NCI-H128 (cell line): ENCODE data around the gene MAP2K4.

Experiments
- DNase-seq: peaks from one replicate; lab custom pipeline; 2025; ENCODE audit not compliant: unreplicated experiment; lab: John Stamatoyannopoulos, UW

The MAP2K4 gene

GRCh38 chr17:12037970-12038369 lies 17.3 kb downstream of the MAP2K4 start:
- DNase-seq, result no peak

DNA sequence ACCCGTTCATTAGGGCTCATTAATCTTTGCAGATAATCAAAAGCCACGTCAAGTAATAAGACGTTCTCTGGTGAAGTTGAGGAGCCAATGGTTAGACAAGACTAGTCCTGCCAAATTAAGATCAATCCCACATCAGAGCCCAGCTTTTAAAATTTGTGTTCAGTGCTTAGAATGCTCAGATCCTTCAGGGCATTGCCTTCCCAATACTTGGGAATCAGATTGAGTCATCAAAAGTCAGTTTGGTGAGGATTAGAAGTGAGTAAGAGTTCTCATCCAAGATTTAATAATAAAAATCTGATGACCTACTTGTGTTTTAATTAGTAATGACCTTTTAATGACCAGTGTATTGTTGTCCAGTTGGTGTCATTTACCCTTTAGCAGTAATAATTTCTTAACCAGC lies 19.8 kb downstream of the MAP2K4 start:
- DNase-seq, result no peak

DNA sequence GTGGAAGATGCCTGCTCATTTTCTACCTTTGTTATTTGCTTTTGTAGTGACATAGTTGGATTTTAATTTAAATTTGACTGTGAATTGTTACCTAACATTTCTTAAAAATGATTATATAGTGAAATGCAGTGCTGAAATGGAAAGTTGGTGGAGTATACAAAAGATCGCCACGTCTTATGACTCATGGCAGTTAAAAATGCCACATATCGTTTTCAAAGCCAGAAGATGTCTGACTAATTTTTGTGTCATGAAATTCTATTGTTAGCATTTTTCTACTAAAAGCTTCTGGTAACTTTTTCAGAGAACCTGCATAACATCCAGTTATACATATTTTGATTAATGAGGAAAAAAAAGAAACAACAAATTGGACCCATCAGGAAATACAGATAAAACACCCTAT lies 20.6 kb downstream of the MAP2K4 start:
- no peak for DNase-seq

- no peak for DNase-seq
Measured at GRCh38 chr17:12043702-12044101, 23.0 kb downstream of the MAP2K4 start.

DNA sequence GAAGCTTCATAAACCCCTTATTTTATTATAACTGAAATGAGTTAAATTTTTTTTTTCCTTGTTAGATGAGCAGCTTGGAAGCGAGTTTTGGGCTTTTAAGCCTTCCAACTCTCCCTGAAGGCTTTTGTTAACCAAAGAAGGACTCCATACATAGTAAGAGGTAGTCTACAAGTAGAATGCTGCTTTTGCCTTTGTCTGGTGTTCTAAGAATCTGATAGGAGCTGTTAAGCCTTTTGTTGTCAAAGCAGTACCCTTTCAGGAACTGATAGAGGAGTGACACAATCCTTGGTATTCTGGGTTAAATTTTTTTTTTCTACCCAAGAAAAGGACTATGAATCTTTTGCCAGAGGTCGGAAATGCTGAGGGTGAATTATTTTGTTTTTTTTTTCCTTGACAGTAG lies 26.1 kb downstream of the MAP2K4 start:
- no peak for DNase-seq

GRCh38 chr17:12047681-12048376 lies 27.2 kb downstream of the MAP2K4 start:
- DNase-seq, result no peak

GRCh38 chr17:12048843-12049473 lies 28.3 kb downstream of the MAP2K4 start:
- DNase-seq, result no peak

- DNase-seq, result no peak
Measured at GRCh38 chr17:12050646-12051225, 30.1 kb downstream of the MAP2K4 start.

DNA sequence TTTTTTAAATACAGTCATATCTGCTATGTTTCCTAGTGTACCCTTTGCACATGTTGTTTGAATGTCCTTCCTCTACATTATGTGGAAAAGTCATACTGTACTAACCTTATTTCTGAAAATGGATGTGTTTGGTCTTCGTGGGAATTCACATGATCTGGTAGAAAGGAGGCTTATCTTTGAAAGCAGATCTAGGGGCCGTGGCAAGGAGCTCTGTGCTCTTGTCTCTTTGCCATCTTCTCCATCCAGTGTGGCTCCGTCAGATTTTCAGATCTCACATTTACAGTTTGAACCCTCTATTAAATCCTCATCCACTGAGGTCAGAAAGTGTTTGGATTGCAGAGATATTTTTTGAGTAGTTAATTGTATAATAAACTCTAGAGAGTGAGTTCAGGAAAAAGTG lies 32.9 kb downstream of the MAP2K4 start:
- no peak for DNase-seq

DNA sequence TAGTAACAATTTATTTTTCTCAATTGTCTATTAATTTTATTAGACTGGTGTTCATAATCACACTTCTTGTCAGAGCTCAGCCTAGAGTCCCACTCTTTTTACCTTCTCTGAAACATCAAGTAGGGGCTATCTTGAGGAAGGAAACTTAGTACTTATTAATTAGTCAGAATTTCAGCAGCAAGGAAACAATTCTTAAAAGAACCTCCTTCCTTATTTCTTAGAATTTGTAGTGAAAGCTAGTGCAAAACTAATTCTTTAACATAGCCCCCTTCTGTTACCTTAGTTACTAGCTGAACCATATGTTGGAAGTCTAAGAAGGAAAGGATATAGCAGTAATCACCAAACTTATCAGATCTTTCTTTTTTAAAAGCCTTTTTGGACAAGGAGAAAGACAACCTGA lies 35.2 kb downstream of the MAP2K4 start:
- DNase-seq, result no peak

DNA sequence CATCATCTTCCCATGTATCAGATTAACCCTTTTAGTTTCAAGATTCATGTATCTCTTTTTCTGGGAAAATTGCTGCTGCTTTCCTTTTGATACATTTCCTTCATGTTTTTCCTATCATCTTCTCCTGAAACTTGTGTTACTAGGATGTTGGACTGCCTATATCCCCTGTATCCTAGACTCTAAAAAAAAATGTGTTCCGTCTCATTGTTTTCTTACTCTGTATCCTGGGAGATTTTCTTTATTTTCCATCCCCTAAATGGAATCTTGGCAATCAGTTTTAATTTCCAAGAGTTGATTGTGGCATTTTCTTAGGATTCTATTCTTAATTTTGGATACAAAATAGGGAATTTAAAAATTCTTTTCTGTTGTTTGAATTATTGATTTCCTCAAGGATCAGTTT lies 36.8 kb downstream of the MAP2K4 start:
- DNase-seq, result no peak

DNA sequence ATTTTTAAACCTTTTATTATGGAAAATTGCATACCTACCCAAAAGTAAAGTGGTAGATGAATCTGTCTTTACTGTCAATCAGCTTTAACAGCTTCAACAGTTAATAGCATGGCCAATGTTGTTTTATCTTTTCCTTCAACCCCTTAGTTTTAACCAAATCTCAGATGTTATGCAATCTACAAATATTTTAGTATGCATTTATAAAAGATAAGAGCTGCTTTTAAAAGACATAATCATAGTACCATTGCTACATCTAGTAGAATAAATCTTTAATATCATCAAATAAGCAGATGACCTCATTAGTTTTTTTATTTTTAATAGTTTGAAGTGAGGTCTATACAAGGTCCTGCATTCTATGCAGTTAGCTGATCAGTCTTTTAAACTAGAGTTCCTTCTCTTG lies 37.9 kb downstream of the MAP2K4 start:
- DNase-seq, result no peak

DNA sequence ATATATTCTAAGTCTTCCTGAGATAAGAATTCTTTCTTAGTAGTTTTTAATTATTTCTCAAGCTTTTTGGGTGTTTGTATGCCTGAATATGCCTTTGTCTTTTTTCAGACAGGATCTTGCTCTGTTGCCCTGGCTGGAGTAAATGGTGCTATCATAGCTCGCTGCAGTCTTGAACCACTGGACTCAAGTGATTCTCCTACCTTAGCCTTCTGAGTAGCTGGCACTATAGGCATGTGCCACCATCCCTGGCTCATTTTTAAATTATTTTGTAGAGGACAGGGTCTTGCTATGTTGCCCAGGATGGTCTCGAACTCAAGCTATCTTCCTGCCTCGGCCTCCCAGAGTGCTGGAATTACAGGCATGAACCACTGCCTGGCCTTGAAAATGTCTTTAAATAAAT lies 41.6 kb downstream of the MAP2K4 start:
- DNase-seq, result no peak

DNA sequence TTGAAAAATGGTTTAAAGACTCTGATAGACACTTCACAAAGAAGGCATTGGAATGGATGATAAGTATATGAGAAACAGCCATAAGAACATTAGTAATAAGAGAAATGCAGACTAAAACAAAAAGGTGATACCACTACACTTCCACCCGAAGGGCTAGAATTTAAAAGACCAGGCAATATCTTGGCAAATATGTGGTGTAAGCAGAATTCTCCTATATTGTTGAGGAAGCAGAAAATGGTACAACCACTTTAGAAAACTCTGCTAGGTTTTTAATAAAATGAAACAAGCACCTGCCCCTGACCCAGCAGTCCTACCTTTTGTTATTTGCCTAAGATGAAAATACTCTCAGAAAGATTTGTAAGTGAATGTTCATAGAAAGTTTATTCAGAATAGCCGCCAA lies 43.7 kb downstream of the MAP2K4 start:
- DNase-seq, result no peak

DNA sequence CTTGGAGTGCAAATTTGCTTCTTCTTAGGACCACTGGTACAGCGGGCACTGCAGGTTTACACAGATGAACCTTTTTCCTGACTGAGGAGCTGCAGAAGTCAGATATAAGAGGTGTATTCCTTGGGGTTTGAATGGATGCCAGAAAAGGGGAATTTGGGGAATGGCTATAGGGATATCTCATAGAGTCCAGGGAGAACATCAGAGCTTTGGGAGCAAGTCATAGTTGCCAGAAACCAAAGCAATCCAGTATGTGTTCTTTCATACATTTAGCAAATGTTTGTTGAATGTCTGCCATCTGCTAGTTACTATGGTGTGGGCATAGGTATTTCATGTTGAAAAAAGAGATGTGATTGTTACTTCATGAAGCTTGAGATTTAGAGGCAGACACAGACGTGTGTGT lies 46.8 kb downstream of the MAP2K4 start:
- no peak for DNase-seq

GRCh38 chr17:12068946-12069345 lies 48.3 kb downstream of the MAP2K4 start:
- no peak for DNase-seq

DNA sequence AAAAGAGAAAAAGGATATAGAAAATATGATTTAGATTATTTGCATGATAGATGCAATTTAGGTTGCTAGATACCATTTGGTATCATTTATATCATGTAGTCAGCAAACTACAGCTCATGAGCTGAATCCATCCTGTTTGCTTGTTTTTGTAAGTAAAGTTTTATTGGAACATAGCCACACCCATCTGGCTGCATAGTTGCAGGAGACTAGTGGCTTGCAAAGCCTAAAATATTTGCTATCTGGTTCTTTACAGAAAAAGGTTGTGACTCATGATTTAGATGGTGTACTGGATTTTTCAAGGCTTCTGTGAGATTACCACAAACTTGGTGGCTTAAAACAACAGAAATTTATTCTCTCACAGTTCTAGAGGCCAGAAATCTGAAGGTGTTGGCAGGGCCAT lies 49.9 kb downstream of the MAP2K4 start:
- no peak for DNase-seq

DNA sequence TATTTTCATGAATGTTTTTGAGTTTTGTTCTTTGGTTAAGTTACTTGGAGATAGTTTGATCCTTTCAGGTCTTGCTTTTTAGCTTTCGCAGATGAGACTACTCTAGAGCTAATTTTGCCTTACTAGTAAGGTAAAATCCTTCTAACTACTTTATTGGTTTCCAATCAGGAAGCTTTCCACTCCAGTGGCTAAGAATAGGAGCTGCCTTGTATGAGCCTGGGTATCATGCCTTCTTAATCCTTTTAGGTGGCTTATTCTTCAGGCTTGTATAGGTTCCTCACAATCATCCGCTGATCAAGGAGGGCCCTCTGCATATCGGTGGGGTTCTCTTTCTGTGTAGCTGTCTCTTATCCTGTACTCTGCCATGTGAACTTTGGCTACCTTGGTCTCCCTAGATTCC lies 53.7 kb downstream of the MAP2K4 start:
- no peak for DNase-seq

- no peak for DNase-seq
Measured at GRCh38 chr17:12077773-12078172, 57.1 kb downstream of the MAP2K4 start.

- no peak for DNase-seq
Measured at GRCh38 chr17:12078791-12079190, 58.1 kb downstream of the MAP2K4 start.

DNA sequence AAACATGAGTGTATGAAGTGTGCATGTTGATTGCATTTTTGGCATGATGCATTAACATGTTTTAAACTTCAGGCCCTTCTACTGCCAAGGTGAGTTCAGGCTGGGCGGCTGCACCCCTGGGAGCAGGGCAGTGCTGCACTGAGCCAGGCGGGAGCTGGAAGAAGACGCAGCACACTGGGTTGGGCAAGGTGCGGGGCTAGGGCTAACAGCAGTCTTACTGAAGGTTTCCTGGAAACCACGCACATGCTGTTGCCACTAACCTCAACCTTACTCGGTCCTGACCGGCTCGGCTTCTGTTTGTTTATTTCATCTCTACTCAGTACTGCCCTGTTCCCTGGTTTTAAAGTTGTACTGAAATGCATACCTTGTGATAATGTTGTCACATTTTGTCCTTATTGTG lies 61.0 kb downstream of the MAP2K4 start:
- DNase-seq, result no peak

GRCh38 chr17:12085076-12085949 lies 64.6 kb downstream of the MAP2K4 start:
- no peak for DNase-seq
